AG09309 (cell line): ENCODE results near the gene ZFAND3.

Source experiments
- DNase-seq: peaks from one replicate; pipeline ENCODE4 v3.0.0-alpha.2; 2010; ENCODE audit warnings: low read depth
- H3K4me3 ChIP-seq: 2 replicates; pipeline ENCODE4 v1.5.1; 2011; ENCODE audit warnings: mild to moderate bottlenecking, low read depth, low read length, moderate library complexity; ENCODE audit not compliant: control insufficient read depth
- TF ChIP-seq, protein P1 (sequence below): IDR thresholded peaks from 2 replicates; pipeline ENCODE4 v1.5.1; 2011; ENCODE audit warnings: mild to moderate bottlenecking, low read depth, low read length, inconsistent platforms; ENCODE audit not compliant: insufficient read depth, control insufficient read depth; ENCODE audit errors: missing control alignments

Gene ZFAND3

DNA sequence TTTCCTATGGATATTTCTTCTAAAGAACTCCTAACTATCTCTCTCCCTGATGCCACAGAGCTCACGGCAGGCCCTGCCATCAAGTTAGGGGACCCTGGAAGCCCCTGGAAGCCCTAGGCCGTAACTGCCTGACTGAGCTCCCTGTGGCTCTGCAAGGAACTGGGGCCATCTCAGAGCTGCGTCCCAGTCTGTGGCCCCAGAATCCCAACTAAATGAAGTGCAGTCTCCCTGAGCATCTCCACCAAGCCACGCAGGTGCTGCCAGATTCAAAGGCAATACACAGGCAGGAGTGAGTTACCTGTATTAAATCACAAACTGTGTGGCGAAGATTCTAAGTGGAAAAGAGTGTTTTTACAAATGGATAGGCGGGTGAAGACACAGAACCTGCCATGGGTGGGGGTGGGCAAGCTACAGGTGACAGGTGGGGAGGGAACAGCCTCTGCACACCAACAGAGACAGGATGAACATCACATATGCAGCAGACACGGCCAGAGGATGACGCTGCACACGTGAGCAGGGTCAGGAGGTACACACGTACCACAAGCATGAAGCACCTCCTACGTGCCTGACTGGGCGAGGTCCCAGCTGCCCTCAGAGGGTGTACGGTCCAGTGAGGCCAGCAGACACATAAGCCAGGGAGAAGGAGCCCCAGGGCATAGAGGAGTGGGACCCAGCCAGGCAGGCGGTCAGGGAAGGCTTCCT lies 358.5 kb downstream of the ZFAND3 start:
- no peak overlapping the region for H3K4me3 ChIP-seq
- no peak for DNase-seq
- TF ChIP-seq, protein P1, sequence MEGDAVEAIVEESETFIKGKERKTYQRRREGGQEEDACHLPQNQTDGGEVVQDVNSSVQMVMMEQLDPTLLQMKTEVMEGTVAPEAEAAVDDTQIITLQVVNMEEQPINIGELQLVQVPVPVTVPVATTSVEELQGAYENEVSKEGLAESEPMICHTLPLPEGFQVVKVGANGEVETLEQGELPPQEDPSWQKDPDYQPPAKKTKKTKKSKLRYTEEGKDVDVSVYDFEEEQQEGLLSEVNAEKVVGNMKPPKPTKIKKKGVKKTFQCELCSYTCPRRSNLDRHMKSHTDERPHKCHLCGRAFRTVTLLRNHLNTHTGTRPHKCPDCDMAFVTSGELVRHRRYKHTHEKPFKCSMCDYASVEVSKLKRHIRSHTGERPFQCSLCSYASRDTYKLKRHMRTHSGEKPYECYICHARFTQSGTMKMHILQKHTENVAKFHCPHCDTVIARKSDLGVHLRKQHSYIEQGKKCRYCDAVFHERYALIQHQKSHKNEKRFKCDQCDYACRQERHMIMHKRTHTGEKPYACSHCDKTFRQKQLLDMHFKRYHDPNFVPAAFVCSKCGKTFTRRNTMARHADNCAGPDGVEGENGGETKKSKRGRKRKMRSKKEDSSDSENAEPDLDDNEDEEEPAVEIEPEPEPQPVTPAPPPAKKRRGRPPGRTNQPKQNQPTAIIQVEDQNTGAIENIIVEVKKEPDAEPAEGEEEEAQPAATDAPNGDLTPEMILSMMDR = no peak

GRCh38 chr6:38178584-38178886 lies 359.0 kb downstream of the ZFAND3 start:
- TF ChIP-seq, protein P1 = no peak
- no peak overlapping the region for H3K4me3 ChIP-seq
- DNase-seq = no peak

- TF ChIP-seq, protein P1 = no peak
- no peak for DNase-seq
These were observed 359.8 kb downstream of the ZFAND3 start for GRCh38 chr6:38179300-38179699.

DNA sequence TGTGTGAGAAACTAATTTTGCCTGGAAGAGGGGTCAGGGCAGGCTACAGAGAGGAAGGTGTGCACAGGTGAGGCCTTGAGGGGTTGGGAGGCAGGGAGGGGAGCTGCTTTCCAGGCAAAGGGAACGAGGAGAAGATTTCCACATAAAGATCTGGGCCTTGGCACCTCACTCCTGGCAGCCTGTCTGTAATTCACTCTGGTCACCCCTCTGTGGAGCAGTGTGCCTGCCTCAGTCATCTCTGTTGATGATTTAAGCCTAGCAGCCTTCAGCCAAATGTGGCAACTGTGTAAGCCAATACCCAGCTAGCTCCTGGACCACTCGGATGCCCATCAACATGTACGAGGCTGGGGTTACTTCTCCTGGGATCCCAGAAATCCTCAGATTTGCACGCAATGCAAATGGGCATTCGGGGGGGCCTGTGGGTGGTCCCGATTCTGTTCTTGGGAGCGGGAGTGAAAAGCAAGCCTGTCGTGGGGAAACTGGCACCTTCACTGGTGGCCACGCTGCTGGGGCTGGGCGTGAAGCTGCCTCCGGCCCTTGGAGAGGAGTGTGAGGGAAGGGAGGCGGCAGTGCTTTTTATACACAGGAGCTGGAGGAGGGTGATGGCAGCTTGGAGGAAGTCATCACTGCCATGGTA lies 360.4 kb downstream of the ZFAND3 start:
- no peak overlapping the region for H3K4me3 ChIP-seq
- TF ChIP-seq, protein P1 = no peak
- DNase-seq = no peak

More at GRCh38 chr6:38179300-38179699, 359.8 kb downstream of the ZFAND3 start:
- H3K4me3 ChIP-seq = no peak overlapping the region

DNA sequence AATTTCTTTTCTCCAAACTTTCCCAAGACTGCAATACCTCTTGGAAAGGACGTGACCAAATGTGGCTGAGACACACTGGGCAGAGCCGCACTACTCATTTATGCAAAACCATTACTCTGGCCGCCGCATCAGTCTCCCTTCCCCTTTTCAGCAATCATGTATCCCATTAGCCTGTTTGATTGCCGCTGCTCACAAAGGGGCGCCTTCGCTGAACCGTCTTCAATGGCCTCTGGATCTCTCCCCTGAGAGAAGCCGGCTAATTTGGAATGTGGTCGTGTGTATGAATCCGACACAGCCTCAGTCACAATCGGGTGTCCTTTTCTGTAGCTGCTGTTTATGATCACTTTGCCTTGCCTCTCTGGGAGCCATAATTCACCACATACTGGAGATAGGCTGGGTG lies 361.1 kb downstream of the ZFAND3 start:
- TF ChIP-seq, protein P1 = no peak
- H3K4me3 ChIP-seq = no peak overlapping the region
- DNase-seq = no peak

GRCh38 chr6:38182426-38182825 lies 362.9 kb downstream of the ZFAND3 start:
- no peak overlapping the region for H3K4me3 ChIP-seq
- TF ChIP-seq, protein P1 = no peak
- no peak for DNase-seq
